WTC11 (cell line): Measurements from ENCODE around the gene H6PD. TPM values are rescaled to one million over a fixed set of nuclear protein-coding genes. Genes with fewer than 3 reads are reported as not detected.

ENCODE experiments used
- ATAC-seq: fragments of 200-7000 bp; cut with Tn5 transposase; 2 replicates; pipeline ENCODE4 v1.10.0; 2021; ENCODE audit warnings: mild to moderate bottlenecking, moderate library complexity
- CTCF ChIA-PET: fragments of 300-600 bp; sonication (Branson Sonifier 250); formaldehyde crosslinking; loops from one replicate; lab custom pipeline; 2021; ENCODE audit warnings: antibody characterized with exemption; lab: Charles Lee
- POLR2A ChIA-PET: fragments of 350-600 bp; sonication (Branson Sonifier 250); formaldehyde crosslinking; loops from one replicate; lab custom pipeline; 2021; ENCODE audit warnings: antibody characterized with exemption; lab: Charles Lee
- DNase-seq: peaks from one replicate; pipeline ENCODE4 v3.0.0; 2021; ENCODE audit warnings: low spot score
- H3K27ac Mint-ChIP-seq: 2 replicates; pipeline ENCODE4 v1.8.0; 2021; ENCODE audit warnings: mixed read lengths
- H3K27me3 Mint-ChIP-seq: 2 replicates; pipeline ENCODE4 v1.8.0; 2021; ENCODE audit warnings: low read depth, mild to moderate bottlenecking, moderate library complexity, mixed read lengths
- H3K36me3 Mint-ChIP-seq: 2 replicates; pipeline ENCODE4 v1.8.0; 2021; ENCODE audit warnings: mixed read lengths
- H3K4me1 Mint-ChIP-seq: 2 replicates; pipeline ENCODE4 v1.8.0; 2022; ENCODE audit warnings: mixed read lengths
- H3K4me3 Mint-ChIP-seq: 2 replicates; pipeline ENCODE4 v1.8.0; 2021; ENCODE audit warnings: mild to moderate bottlenecking, moderate library complexity, mixed read lengths
- H3K9me3 Mint-ChIP-seq: 2 replicates; pipeline ENCODE4 v1.8.0; 2021; ENCODE audit warnings: mixed read lengths
- CREM ChIP-seq: sonication (generic); formaldehyde crosslinking; IDR thresholded peaks from 2 replicates; pipeline ENCODE4 v1.8.1; 2022; ENCODE audit warnings: mild to moderate bottlenecking, missing genetic modification reagents, moderate library complexity
- EMX1 ChIP-seq: fragments of 250-450 bp; sonication (Bioruptor Pico); IDR thresholded peaks from 2 replicates; pipeline ENCODE4 v1.8.0; 2021; ENCODE audit warnings: mild to moderate bottlenecking
- FOXJ3 ChIP-seq: sonication (generic); formaldehyde crosslinking; IDR thresholded peaks from 2 replicates; pipeline ENCODE4 v1.9.0; 2021; ENCODE audit warnings: missing genetic modification reagents, mild to moderate bottlenecking, borderline replicate concordance
- FOXP1 ChIP-seq: sonication (generic); formaldehyde crosslinking; IDR thresholded peaks from 2 replicates; pipeline ENCODE4 v1.8.0; 2022; ENCODE audit warnings: missing genetic modification reagents, mild to moderate bottlenecking, moderate library complexity, borderline replicate concordance
- JAZF1 ChIP-seq: fragments of 250-450 bp; sonication (Bioruptor Pico); IDR thresholded peaks from 2 replicates; pipeline ENCODE4 v1.9.0; 2021; ENCODE audit warnings: moderate library complexity, mild to moderate bottlenecking, inconsistent platforms
- KAT7 ChIP-seq: sonication (generic); formaldehyde crosslinking; IDR thresholded peaks from 2 replicates; pipeline ENCODE4 v1.8.1; 2023; ENCODE audit warnings: missing genetic modification reagents, mild to moderate bottlenecking, borderline replicate concordance
- MYBL2 ChIP-seq: sonication (generic); formaldehyde crosslinking; IDR thresholded peaks from 2 replicates; pipeline ENCODE4 v1.8.1; 2023; ENCODE audit warnings: mild to moderate bottlenecking, moderate library complexity, missing genetic modification reagents
- NR2C2 ChIP-seq: sonication (generic); formaldehyde crosslinking; IDR thresholded peaks from 2 replicates; pipeline ENCODE4 v1.8.0; 2022; ENCODE audit warnings: mild to moderate bottlenecking, missing genetic modification reagents
- NR3C1 ChIP-seq: sonication (generic); formaldehyde crosslinking; conservative IDR thresholded peaks from 2 replicates; pipeline ENCODE4 v1.8.1; 2023; ENCODE audit warnings: low read depth, mild to moderate bottlenecking, missing genetic modification reagents
- OVOL2 ChIP-seq: fragments of 250-450 bp; sonication (Bioruptor Pico); IDR thresholded peaks from 2 replicates; pipeline ENCODE4 v1.9.0; 2021; ENCODE audit warnings: mild to moderate bottlenecking, borderline replicate concordance
- SMAD3 ChIP-seq: sonication (generic); formaldehyde crosslinking; IDR thresholded peaks from 2 replicates; pipeline ENCODE4 v1.8.0; 2022; ENCODE audit warnings: missing genetic modification reagents, mild to moderate bottlenecking, borderline replicate concordance
- TP53 ChIP-seq: sonication (generic); formaldehyde crosslinking; IDR thresholded peaks from 2 replicates; pipeline ENCODE4 v1.8.1; 2023; ENCODE audit warnings: mild to moderate bottlenecking, missing genetic modification reagents
- ZBTB21 ChIP-seq: sonication (generic); formaldehyde crosslinking; IDR thresholded peaks from 2 replicates; pipeline ENCODE4 v1.8.1; 2023; ENCODE audit warnings: mild to moderate bottlenecking, missing genetic modification reagents, borderline replicate concordance
- ZNF121 ChIP-seq: sonication (generic); formaldehyde crosslinking; IDR thresholded peaks from 2 replicates; pipeline ENCODE4 v1.8.0; 2023; ENCODE audit warnings: missing genetic modification reagents
- ZNF219 ChIP-seq: sonication (generic); formaldehyde crosslinking; IDR thresholded peaks from 2 replicates; pipeline ENCODE4 v1.8.0; 2023; ENCODE audit warnings: missing genetic modification reagents, mild to moderate bottlenecking, borderline replicate concordance
- ZNF396 ChIP-seq: fragments of 250-450 bp; sonication (Bioruptor Pico); IDR thresholded peaks from 2 replicates; pipeline ENCODE4 v1.8.0; 2021; ENCODE audit warnings: mild to moderate bottlenecking, moderate library complexity, borderline replicate concordance
- total RNA-seq: library from RNA; stranded (reverse); gene quantifications from 3 replicates; pipeline ENCODE4 v1.2.3, GENCODE V29; 2021
- TF ChIP-seq, protein P1 (sequence below): sonication (generic); formaldehyde crosslinking; IDR thresholded peaks from 2 replicates; pipeline ENCODE4 v1.8.1; 2023; ENCODE audit warnings: mild to moderate bottlenecking, missing genetic modification reagents, moderate library complexity
- TF ChIP-seq, protein P2 (sequence below): sonication (generic); formaldehyde crosslinking; IDR thresholded peaks from 2 replicates; pipeline ENCODE4 v1.8.1; 2023; ENCODE audit warnings: mild to moderate bottlenecking, missing genetic modification reagents
- TF ChIP-seq, protein P3 (sequence below): sonication (generic); formaldehyde crosslinking; IDR thresholded peaks from 2 replicates; pipeline ENCODE4 v1.8.0; 2022; ENCODE audit warnings: mild to moderate bottlenecking, missing genetic modification reagents
- TF ChIP-seq, protein P4 (sequence below): fragments of 250-450 bp; sonication (Bioruptor Pico); IDR thresholded peaks from 2 replicates; pipeline ENCODE4 v1.9.0; 2021; ENCODE audit warnings: mild to moderate bottlenecking
- TF ChIP-seq, protein P5 (sequence below): sonication (generic); formaldehyde crosslinking; conservative IDR thresholded peaks from 2 replicates; pipeline ENCODE4 v1.8.1; 2022; ENCODE audit warnings: mild to moderate bottlenecking, missing genetic modification reagents
- TF ChIP-seq, protein P6 (sequence below): fragments of 250-450 bp; sonication (Bioruptor Pico); IDR thresholded peaks from 2 replicates; pipeline ENCODE4 v1.9.0; 2021; ENCODE audit warnings: mild to moderate bottlenecking
- TF ChIP-seq, protein P7 (sequence below): sonication (generic); formaldehyde crosslinking; IDR thresholded peaks from 2 replicates; pipeline ENCODE4 v1.8.0; 2023; ENCODE audit warnings: missing genetic modification reagents, mild to moderate bottlenecking, borderline replicate concordance

The H6PD gene
- total RNA-seq, 1 experiment from 2014 or later = 7.4 TPM

DNA sequence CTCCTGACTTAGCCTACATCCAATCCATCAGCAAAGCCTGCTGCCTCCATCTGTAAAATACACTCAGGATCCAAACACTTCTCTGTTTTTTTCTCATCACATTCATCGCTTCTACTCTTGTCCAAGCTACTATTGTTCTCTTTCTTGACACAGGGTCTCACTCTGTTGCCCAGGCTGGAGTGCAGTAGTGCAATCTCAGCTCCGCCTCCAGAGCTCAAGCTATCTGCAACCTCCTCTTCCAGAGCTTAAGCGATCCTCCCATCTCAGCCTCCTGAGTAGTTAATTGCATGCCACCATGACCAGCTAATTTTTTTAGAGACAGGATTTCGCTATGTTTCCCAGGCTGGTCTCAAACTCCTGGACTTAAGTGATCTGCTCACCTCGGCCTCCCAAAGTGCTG lies 44.3 kb upstream of the H6PD start:
- Mint-ChIP-seq H3K4me3 (no peak overlapping the region), H3K27ac (no peak overlapping the region), H3K36me3 (peaks cover 10% of the 10 kb centered on the region), H3K27me3 (no peaks in the 10 kb centered on the region), H3K4me1 (peaks cover 18% of the 10 kb centered on the region), H3K9me3 (peaks cover 10% of the 10 kb centered on the region; the same call in 1 of the 2 replicates)
- ChIA-PET POLR2A (no interaction called here), CTCF (no interaction called here)
- DNase-seq = no peak
- TF ChIP-seq ZNF121 (CRISPR knock-in tag) = peak; percentile 59
- no peak for TF ChIP-seq EMX1 (CRISPR knock-in tag)
- no peak for TF ChIP-seq SMAD3 (CRISPR knock-in tag)
- ATAC-seq = no peak

DNA sequence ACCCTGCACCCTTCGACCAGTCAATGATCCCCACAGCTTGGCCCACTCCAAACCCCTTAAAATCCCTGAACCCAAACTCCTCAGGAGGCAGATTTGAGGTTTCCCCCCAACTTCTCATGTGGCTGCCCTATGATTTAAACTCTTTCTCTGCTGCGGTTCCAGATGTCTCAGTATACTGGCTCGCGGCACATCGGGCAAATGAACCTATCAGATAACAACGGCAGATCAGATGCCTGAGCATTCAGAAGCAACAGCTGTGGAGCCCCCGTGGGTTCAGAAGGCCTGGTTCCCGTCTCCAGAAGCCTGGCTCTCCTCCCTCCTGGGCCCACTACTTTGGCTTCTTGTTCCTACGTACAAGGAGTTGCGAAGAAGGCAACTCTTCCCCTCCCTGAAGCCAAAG lies 43.3 kb upstream of the H6PD start:
- no peak overlapping the region for H3K27ac Mint-ChIP-seq
- no peak for DNase-seq
- peaks cover 18% of the 10 kb centered on the region for H3K4me1 Mint-ChIP-seq
- peaks cover 7% of the 10 kb centered on the region for H3K36me3 Mint-ChIP-seq
- ChIA-PET CTCF (no interaction called here), POLR2A (no interaction called here)
- no peak for ATAC-seq
- peaks cover 10% of the 10 kb centered on the region; the same call in 1 of the 2 replicates for H3K9me3 Mint-ChIP-seq
- no peak for TF ChIP-seq ZNF219
- no peak for TF ChIP-seq ZBTB21 (CRISPR knock-in tag)
- TF ChIP-seq, protein P1, sequence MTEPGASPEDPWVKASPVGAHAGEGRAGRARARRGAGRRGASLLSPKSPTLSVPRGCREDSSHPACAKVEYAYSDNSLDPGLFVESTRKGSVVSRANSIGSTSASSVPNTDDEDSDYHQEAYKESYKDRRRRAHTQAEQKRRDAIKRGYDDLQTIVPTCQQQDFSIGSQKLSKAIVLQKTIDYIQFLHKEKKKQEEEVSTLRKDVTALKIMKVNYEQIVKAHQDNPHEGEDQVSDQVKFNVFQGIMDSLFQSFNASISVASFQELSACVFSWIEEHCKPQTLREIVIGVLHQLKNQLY = no peak
- TF ChIP-seq, protein P2, sequence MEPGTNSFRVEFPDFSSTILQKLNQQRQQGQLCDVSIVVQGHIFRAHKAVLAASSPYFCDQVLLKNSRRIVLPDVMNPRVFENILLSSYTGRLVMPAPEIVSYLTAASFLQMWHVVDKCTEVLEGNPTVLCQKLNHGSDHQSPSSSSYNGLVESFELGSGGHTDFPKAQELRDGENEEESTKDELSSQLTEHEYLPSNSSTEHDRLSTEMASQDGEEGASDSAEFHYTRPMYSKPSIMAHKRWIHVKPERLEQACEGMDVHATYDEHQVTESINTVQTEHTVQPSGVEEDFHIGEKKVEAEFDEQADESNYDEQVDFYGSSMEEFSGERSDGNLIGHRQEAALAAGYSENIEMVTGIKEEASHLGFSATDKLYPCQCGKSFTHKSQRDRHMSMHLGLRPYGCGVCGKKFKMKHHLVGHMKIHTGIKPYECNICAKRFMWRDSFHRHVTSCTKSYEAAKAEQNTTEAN = no peak
- TF ChIP-seq KAT7 = no peak
- no peak for TF ChIP-seq NR3C1
- TF ChIP-seq, protein P3, sequence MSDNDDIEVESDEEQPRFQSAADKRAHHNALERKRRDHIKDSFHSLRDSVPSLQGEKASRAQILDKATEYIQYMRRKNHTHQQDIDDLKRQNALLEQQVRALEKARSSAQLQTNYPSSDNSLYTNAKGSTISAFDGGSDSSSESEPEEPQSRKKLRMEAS (CRISPR knock-in tag) = no peak
- TF ChIP-seq SMAD3 (CRISPR knock-in tag) = no peak
- TF ChIP-seq MYBL2 (CRISPR knock-in tag) = no peak
- TF ChIP-seq TP53 (CRISPR knock-in tag) = no peak
- TF ChIP-seq JAZF1 (CRISPR knock-in tag) = no peak
- no peak for TF ChIP-seq FOXJ3 (CRISPR knock-in tag)
- TF ChIP-seq, all 79 proteins: peak for 0
- H3K27me3 Mint-ChIP-seq = no peaks in the 10 kb centered on the region
- H3K4me3 Mint-ChIP-seq = no peak overlapping the region

DNA sequence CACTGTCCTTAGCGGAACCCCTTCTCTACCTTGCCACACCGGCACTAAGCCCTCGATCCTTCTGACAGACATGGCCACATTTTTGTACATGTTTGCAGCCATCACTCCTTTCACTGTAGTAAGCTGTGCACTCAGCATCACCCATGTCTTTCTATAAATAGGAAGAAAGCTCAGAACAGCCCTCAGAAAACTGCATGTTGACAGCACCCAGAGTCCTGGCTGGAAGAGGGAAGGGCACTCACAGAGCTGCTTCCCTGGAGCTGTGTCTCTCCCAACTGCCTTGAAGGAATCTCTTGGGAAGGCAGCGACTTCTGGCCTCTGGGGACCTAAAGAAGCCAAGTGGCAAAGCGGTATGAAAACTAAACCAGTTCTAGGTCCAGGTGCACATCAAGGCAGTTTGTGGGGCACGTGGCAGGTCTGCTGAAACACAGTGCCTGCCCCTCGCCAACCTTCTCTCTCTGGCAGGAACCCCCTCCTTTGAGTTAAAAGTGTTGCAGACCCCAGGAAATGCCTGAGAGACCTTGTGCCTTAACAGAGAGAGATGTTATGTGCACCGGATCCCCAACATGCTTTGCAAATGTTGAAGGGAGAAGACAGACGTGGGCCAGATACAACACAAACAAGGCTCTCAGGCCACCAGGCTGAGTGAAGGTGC lies 41.9 kb upstream of the H6PD start:
- H3K36me3 Mint-ChIP-seq = peaks cover 7% of the 10 kb centered on the region; the same call in 1 of the 2 replicates
- no peak for DNase-seq
- POLR2A ChIA-PET = no interaction called here
- CTCF ChIA-PET = interaction anchor here (1.1 kb wide), 1 partner anchor 82 kb away, joined by 4 read pairs; no protein-coding TSS in a partner anchor
- no peak overlapping the region for H3K27ac Mint-ChIP-seq
- ATAC-seq = no peak
- peaks cover 16% of the 10 kb centered on the region for H3K4me1 Mint-ChIP-seq
- peaks cover 10% of the 10 kb centered on the region; the same call in 1 of the 2 replicates for H3K9me3 Mint-ChIP-seq
- no peak overlapping the region for H3K4me3 Mint-ChIP-seq
- peaks cover 13% of the 10 kb centered on the region for H3K27me3 Mint-ChIP-seq
- TF ChIP-seq, protein P4, sequence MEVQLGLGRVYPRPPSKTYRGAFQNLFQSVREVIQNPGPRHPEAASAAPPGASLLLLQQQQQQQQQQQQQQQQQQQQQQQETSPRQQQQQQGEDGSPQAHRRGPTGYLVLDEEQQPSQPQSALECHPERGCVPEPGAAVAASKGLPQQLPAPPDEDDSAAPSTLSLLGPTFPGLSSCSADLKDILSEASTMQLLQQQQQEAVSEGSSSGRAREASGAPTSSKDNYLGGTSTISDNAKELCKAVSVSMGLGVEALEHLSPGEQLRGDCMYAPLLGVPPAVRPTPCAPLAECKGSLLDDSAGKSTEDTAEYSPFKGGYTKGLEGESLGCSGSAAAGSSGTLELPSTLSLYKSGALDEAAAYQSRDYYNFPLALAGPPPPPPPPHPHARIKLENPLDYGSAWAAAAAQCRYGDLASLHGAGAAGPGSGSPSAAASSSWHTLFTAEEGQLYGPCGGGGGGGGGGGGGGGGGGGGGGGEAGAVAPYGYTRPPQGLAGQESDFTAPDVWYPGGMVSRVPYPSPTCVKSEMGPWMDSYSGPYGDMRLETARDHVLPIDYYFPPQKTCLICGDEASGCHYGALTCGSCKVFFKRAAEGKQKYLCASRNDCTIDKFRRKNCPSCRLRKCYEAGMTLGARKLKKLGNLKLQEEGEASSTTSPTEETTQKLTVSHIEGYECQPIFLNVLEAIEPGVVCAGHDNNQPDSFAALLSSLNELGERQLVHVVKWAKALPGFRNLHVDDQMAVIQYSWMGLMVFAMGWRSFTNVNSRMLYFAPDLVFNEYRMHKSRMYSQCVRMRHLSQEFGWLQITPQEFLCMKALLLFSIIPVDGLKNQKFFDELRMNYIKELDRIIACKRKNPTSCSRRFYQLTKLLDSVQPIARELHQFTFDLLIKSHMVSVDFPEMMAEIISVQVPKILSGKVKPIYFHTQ (CRISPR knock-in tag) = no peak
- no peak for TF ChIP-seq ZNF219
- TF ChIP-seq ZNF396 = no peak
- TF ChIP-seq FOXP1 = no peak
- TF ChIP-seq OVOL2 (CRISPR knock-in tag) = no peak
- TF ChIP-seq, protein P5, sequence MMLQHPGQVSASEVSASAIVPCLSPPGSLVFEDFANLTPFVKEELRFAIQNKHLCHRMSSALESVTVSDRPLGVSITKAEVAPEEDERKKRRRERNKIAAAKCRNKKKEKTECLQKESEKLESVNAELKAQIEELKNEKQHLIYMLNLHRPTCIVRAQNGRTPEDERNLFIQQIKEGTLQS = no peak
- no peak for TF ChIP-seq NR2C2 (CRISPR knock-in tag)
- TF ChIP-seq CREM (CRISPR knock-in tag) = no peak
- TF ChIP-seq, protein P6, sequence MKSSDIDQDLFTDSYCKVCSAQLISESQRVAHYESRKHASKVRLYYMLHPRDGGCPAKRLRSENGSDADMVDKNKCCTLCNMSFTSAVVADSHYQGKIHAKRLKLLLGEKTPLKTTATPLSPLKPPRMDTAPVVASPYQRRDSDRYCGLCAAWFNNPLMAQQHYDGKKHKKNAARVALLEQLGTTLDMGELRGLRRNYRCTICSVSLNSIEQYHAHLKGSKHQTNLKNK = no peak
- TF ChIP-seq, protein P7, sequence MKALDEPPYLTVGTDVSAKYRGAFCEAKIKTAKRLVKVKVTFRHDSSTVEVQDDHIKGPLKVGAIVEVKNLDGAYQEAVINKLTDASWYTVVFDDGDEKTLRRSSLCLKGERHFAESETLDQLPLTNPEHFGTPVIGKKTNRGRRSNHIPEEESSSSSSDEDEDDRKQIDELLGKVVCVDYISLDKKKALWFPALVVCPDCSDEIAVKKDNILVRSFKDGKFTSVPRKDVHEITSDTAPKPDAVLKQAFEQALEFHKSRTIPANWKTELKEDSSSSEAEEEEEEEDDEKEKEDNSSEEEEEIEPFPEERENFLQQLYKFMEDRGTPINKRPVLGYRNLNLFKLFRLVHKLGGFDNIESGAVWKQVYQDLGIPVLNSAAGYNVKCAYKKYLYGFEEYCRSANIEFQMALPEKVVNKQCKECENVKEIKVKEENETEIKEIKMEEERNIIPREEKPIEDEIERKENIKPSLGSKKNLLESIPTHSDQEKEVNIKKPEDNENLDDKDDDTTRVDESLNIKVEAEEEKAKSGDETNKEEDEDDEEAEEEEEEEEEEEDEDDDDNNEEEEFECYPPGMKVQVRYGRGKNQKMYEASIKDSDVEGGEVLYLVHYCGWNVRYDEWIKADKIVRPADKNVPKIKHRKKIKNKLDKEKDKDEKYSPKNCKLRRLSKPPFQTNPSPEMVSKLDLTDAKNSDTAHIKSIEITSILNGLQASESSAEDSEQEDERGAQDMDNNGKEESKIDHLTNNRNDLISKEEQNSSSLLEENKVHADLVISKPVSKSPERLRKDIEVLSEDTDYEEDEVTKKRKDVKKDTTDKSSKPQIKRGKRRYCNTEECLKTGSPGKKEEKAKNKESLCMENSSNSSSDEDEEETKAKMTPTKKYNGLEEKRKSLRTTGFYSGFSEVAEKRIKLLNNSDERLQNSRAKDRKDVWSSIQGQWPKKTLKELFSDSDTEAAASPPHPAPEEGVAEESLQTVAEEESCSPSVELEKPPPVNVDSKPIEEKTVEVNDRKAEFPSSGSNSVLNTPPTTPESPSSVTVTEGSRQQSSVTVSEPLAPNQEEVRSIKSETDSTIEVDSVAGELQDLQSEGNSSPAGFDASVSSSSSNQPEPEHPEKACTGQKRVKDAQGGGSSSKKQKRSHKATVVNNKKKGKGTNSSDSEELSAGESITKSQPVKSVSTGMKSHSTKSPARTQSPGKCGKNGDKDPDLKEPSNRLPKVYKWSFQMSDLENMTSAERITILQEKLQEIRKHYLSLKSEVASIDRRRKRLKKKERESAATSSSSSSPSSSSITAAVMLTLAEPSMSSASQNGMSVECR (CRISPR knock-in tag) = no peak
